H1 (cell line): ENCODE results near the gene CDK19. TPM values are rescaled to one million over a fixed set of nuclear protein-coding genes. Genes with fewer than 3 reads are reported as not detected.

Source experiments
- HDAC6 ChIP-seq: IDR thresholded peaks from one replicate; pipeline ENCODE4 v1.7.1; 2012; ENCODE audit warnings: low read depth, mild to moderate bottlenecking, inconsistent platforms, low read length, moderate library complexity
- RNF2 ChIP-seq: fragments of 200-900, 300-1000 bp; sonication (generic); IDR thresholded peaks from 2 replicates; pipeline ENCODE4 v1.7.1; 2016; ENCODE audit warnings: borderline replicate concordance, low read depth, mild to moderate bottlenecking, antibody characterized with exemption, low read length; ENCODE audit not compliant: poor library complexity, severe bottlenecking; ENCODE audit errors: missing control alignments
- SP1 ChIP-seq: IDR thresholded peaks from 2 replicates; pipeline ENCODE4 v1.6.1; 2011; ENCODE audit warnings: low read depth, low read length
- TAF7 ChIP-seq: optimal IDR thresholded peaks from 2 replicates; pipeline ENCODE3; 2011; ENCODE audit warnings: low read depth, mild to moderate bottlenecking, inconsistent platforms, low read length, moderate library complexity, borderline replicate concordance
- polyA plus RNA-seq, 7 experiments: library from polyadenylated mRNA; depleted of rRNA in 3 of 7; stranded (reverse) in 5 of 7; unstranded in 2 of 7; fragments of >200 nt in 5 of 7; fragments of 200-250 nt in 2 of 7; gene quantifications; 1 replicate in 5 of 7; 2 replicates in 1 of 7; 4 replicates in 1 of 7; pipeline versions ENCODE4 v1.2.1 to v1.2.3, GENCODE V29; 2011 to 2013; ENCODE audit warnings: missing spikeins in 2 of 7, mixed read lengths in 2 of 7
- total RNA-seq: library from RNA; stranded (reverse); fragmentation: NEBNext Ultra II Directional; extraction: Animal tissue kit (Norgen Biotek cat#: 25700); gene quantifications from 2 replicates; pipeline ENCODE4 v1.2.1, GENCODE V29; 2021

CDK19 gene
- total and polyA plus RNA-seq, 2 of the 8 experiments (the other 6 are each of a cell fraction or from before 2014, with no cell fraction given): 4.9 to 12.6 TPM

DNA sequence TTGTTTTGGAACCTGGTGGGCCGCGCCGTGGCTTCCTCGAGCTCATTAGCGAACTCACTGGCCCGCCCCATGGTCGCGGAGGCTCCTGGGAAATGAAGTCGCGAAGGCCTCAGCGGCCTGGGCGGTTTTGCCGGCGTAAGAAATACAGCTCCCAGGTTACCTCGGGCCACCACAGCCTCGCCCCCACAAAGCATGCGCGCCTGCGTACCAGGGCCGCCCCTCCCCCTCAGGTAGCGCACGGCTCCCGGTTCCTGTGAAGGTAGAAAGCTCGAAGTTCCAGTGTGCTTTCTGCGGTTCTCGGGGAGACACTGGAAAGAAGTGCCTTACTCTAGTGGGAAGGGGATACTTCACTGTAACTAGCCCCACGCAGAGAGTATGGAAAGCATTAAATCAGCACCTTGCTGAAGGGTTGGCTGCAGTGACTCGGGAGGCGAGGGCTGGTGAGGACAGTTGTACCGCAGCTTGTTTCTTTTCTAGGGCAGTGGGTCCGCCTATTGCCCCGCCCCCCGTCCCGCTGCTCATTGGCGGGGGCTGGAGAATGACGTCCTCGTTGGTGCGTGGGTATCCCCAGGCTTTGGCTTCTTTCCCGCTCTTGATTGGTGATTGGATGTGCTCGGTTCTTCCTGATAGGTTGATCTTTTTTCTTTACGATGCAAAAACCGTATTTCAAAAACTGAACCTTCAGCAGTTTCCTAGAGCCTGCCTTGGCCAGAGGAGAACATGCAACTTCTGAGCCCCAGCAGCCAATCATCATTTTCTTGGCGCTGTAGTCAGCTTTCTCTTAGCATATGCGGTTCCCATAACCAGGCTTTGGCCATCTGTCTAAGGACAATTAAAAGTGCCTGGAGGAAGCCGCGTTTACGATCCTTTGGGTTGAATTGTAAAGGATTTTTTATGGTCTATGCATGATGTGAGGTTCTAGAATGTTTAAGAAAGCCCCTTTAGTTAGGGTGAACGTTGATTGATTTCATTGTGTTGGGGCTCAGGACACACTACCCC, at the start of gene CDK19 (continued):
- TF ChIP-seq SP1 (peak; percentile 81), RNF2 (no peak), TAF7 (peak; percentile 16), HDAC6 (no peak)
